HG03064 (cell line): ENCODE results near the gene GALNT17.
"Not testable (repeated sequence)": the region's sequence is repeated elsewhere in the genome, so short reads cannot be mapped to it uniquely, and the experiment has no call there.

Source experiments
- ATAC-seq: cut with Tn5 transposase; IDR thresholded peaks from one replicate; pipeline ENCODE4 v1.9.1; 2021; ENCODE audit warnings: low read depth; ENCODE audit not compliant: unreplicated experiment

GALNT17 gene

GRCh38 chr7:71157757-71158156 lies 25.8 kb downstream of the GALNT17 start:
- ATAC-seq, result no peak

GRCh38 chr7:71165708-71166107 lies 33.8 kb downstream of the GALNT17 start:
- no peak for ATAC-seq

GRCh38 chr7:71171476-71171875 lies 39.5 kb downstream of the GALNT17 start:
- ATAC-seq, result no peak

GRCh38 chr7:71173955-71174354 lies 42.0 kb downstream of the GALNT17 start:
- no peak for ATAC-seq

GRCh38 chr7:71182438-71182935 lies 50.5 kb downstream of the GALNT17 start:
- no peak for ATAC-seq

GRCh38 chr7:71184136-71184535 lies 52.2 kb downstream of the GALNT17 start:
- ATAC-seq, result no peak

GRCh38 chr7:71184609-71185008 lies 52.7 kb downstream of the GALNT17 start:
- no peak for ATAC-seq

GRCh38 chr7:71186535-71187057 lies 54.7 kb downstream of the GALNT17 start:
- no peak for ATAC-seq

GRCh38 chr7:71191771-71192170 lies 59.8 kb downstream of the GALNT17 start:
- no peak for ATAC-seq

- ATAC-seq, result no peak
These were observed 61.3 kb downstream of the GALNT17 start for GRCh38 chr7:71193099-71193810.

- ATAC-seq, result no peak
These were observed 66.4 kb downstream of the GALNT17 start for GRCh38 chr7:71198391-71198790.

- no peak for ATAC-seq
These were observed 66.9 kb downstream of the GALNT17 start for GRCh38 chr7:71198887-71199286.

- ATAC-seq, result no peak
These were observed 74.2 kb downstream of the GALNT17 start for GRCh38 chr7:71206184-71206583.

GRCh38 chr7:71208881-71209280 lies 76.9 kb downstream of the GALNT17 start:
- ATAC-seq, result no peak

- ATAC-seq, result not testable (repeated sequence)
These were observed 77.5 kb downstream of the GALNT17 start for GRCh38 chr7:71209484-71209883.

- no peak for ATAC-seq
These were observed 78.3 kb downstream of the GALNT17 start for GRCh38 chr7:71210220-71210619.

GRCh38 chr7:71212433-71212832 lies 80.5 kb downstream of the GALNT17 start:
- ATAC-seq, result not testable (repeated sequence)

- ATAC-seq, result no peak
These were observed 84.3 kb downstream of the GALNT17 start for GRCh38 chr7:71216211-71216610.

GRCh38 chr7:71220210-71220695 lies 88.3 kb downstream of the GALNT17 start:
- no peak for ATAC-seq

GRCh38 chr7:71221049-71221448 lies 89.1 kb downstream of the GALNT17 start:
- no peak for ATAC-seq

GRCh38 chr7:71221549-71221948 lies 89.6 kb downstream of the GALNT17 start:
- no peak for ATAC-seq

- no peak for ATAC-seq
These were observed 95.2 kb downstream of the GALNT17 start for GRCh38 chr7:71227126-71227525.
